NCI-H1417 treated with DMSO at 0.1 percent for 48 hours (cell line): Measurements from ENCODE around the gene SH3RF1.

ENCODE experiments used
- DNase-seq: peaks from one replicate; lab custom pipeline; 2025; lab: John Stamatoyannopoulos, UW

The SH3RF1 gene

GRCh38 chr4:169251291-169252235 lies 19.2 kb downstream of the SH3RF1 start:
- no peak for DNase-seq

GRCh38 chr4:169250796-169251195 lies 20.0 kb downstream of the SH3RF1 start:
- DNase-seq: no peak

GRCh38 chr4:169249999-169250398 lies 20.8 kb downstream of the SH3RF1 start:
- DNase-seq: no peak

- DNase-seq: no peak
Measured at GRCh38 chr4:169249214-169249973, 21.4 kb downstream of the SH3RF1 start.

- DNase-seq: no peak
Measured at GRCh38 chr4:169248645-169249044, 22.1 kb downstream of the SH3RF1 start.

- no peak for DNase-seq
Measured at GRCh38 chr4:169246957-169247396, 23.8 kb downstream of the SH3RF1 start.

- no peak for DNase-seq
Measured at GRCh38 chr4:169246279-169246678, 24.5 kb downstream of the SH3RF1 start.

- no peak for DNase-seq
Measured at GRCh38 chr4:169245061-169245460, 25.7 kb downstream of the SH3RF1 start.

GRCh38 chr4:169243825-169244609 lies 26.7 kb downstream of the SH3RF1 start:
- no peak for DNase-seq

GRCh38 chr4:169241464-169241863 lies 29.3 kb downstream of the SH3RF1 start:
- DNase-seq: no peak

- DNase-seq: no peak
Measured at GRCh38 chr4:169239221-169239905, 31.4 kb downstream of the SH3RF1 start.

- no peak for DNase-seq
Measured at GRCh38 chr4:169238445-169238844, 32.3 kb downstream of the SH3RF1 start.

GRCh38 chr4:169236873-169237626 lies 33.7 kb downstream of the SH3RF1 start:
- no peak for DNase-seq

- no peak for DNase-seq
Measured at GRCh38 chr4:169236078-169236477, 34.7 kb downstream of the SH3RF1 start.

GRCh38 chr4:169234137-169234855 lies 36.5 kb downstream of the SH3RF1 start:
- DNase-seq: no peak

- DNase-seq: no peak
Measured at GRCh38 chr4:169233691-169234090, 37.1 kb downstream of the SH3RF1 start.

- DNase-seq: no peak
Measured at GRCh38 chr4:169231647-169232262, 39.0 kb downstream of the SH3RF1 start.

GRCh38 chr4:169229571-169230028 lies 41.2 kb downstream of the SH3RF1 start:
- no peak for DNase-seq

GRCh38 chr4:169228076-169228475 lies 42.7 kb downstream of the SH3RF1 start:
- DNase-seq: no peak

- no peak for DNase-seq
Measured at GRCh38 chr4:169226565-169226964, 44.2 kb downstream of the SH3RF1 start.
